BLaER1 treated with 17β-estradiol and CSF1 and Interleukin-3, amounts not matched to agents 10 nM and 100 nM (cell line): Measurements from ENCODE around the gene TSBP1.
"Not testable (repeated sequence)": the region's sequence is repeated elsewhere in the genome, so short reads cannot be mapped to it uniquely, and the experiment has no call there.

ENCODE experiments used
- H3K27ac ChIP-seq, 11 experiments: shearing (Covaris generic); formaldehyde crosslinking; 2 replicates each; pipeline ENCODE4 v1.8.1; 2022
- H3K27me3 ChIP-seq, 11 experiments: shearing (Covaris generic); formaldehyde crosslinking; 2 replicates each; pipeline ENCODE4 v1.8.1; 2022
- H3K36me3 ChIP-seq, 11 experiments: shearing (Covaris generic); formaldehyde crosslinking; 2 replicates each; pipeline ENCODE4 v1.8.1; 2022
- H3K4me1 ChIP-seq, 10 experiments: shearing (Covaris generic); formaldehyde crosslinking; 2 replicates each; pipeline ENCODE4 v1.8.1; 2022
- H3K4me2 ChIP-seq, 11 experiments: shearing (Covaris generic); formaldehyde crosslinking; 2 replicates each; pipeline ENCODE4 v1.8.1; 2022
- H3K4me3 ChIP-seq, 10 experiments: shearing (Covaris generic); formaldehyde crosslinking; 2 replicates each; pipeline ENCODE4 v1.8.1; 2022
- H3K9ac ChIP-seq, 11 experiments: shearing (Covaris generic); formaldehyde crosslinking; 2 replicates each; pipeline ENCODE4 v1.8.1; 2022
- H3K9me3 ChIP-seq, 11 experiments: shearing (Covaris generic); formaldehyde crosslinking; replicated peaks in 1 of 11; 2 replicates each; pipeline ENCODE4 v1.8.1; 2022
- H4K20me1 ChIP-seq, 11 experiments: shearing (Covaris generic); formaldehyde crosslinking; 2 replicates each; pipeline ENCODE4 v1.8.1; 2022
- Cebpa-rat ChIP-seq, 11 experiments: shearing (Covaris generic); IDR thresholded peaks; 2 replicates each; pipeline ENCODE4 v1.8.1; 2022

TSBP1 gene

DNA sequence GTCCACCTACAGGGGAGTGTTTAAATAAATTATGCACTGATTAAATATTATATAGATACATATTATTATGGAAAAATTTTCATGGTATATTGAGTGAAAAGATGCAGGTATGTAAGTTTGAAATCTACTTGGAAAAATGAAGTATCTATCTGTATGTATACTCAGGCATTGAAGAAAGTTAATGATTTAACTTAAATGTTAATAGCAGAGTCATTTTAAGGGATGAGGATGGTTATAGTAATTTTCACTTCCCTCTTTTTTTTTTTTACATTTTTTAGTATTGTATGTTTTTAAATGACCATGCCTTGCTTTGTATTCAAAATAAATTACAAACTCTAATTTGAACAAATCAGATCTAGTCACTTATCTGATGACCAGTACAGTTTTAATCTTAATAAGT is 104.7 kb downstream of the TSBP1 start:
- no peaks in the 10 kb centered on the region for H4K20me1 ChIP-seq
- no peaks in the 10 kb centered on the region for H3K36me3 ChIP-seq
- H3K4me1 ChIP-seq: peaks cover 7 to 30% (median 17%) of the 10 kb centered on the region in 10 experiments
- no peaks in the 10 kb centered on the region for H3K27me3 ChIP-seq
- H3K4me2 ChIP-seq: peak overlapping the region in 2 of 11 experiments; percentile 9 to 40; a peak in 2 of 22 replicates
- H3K27ac ChIP-seq: no peak overlapping the region
- H3K4me3 ChIP-seq: no peak overlapping the region
- no peak for TF ChIP-seq Cebpa-rat (IDR thresholded peaks at IDR 0.05)
- H3K9ac ChIP-seq: no peak overlapping the region
- peaks cover 0 to 10% (median 0%) of the 10 kb centered on the region in 11 experiments; a peak in 2 of 22 replicates for H3K9me3 ChIP-seq

DNA sequence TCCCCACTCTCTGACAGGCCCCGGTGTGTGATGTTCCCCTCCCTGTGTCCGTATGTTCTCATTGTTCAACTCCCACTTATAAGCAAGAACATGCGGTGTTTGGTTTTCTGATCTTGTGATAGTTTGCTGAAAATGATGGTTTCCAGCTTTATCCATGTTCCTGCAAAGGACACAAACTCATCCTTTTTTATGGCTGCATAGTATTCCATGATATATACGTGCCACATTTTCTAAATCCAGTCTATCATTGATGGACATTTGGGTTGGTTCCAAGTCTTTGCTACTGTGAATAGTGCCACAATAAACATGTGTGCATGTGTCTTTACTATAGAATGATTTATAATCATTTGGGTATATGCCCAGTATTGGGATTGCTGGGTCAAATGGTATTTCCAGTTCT is 114.4 kb downstream of the TSBP1 start:
- not testable (repeated sequence) for H4K20me1 ChIP-seq, H3K36me3 ChIP-seq, H3K4me2 ChIP-seq, H3K4me1 ChIP-seq, H3K9ac ChIP-seq, H3K4me3 ChIP-seq, H3K27ac ChIP-seq
- H3K9me3 ChIP-seq: peaks cover 5 to 24% (median 16%) of the 10 kb centered on the region in 11 experiments; a peak in 19 of 22 replicates
- H3K27me3 ChIP-seq: peaks cover 0 to 11% (median 0%) of the 10 kb centered on the region in 11 experiments; a peak in 7 of 22 replicates

DNA sequence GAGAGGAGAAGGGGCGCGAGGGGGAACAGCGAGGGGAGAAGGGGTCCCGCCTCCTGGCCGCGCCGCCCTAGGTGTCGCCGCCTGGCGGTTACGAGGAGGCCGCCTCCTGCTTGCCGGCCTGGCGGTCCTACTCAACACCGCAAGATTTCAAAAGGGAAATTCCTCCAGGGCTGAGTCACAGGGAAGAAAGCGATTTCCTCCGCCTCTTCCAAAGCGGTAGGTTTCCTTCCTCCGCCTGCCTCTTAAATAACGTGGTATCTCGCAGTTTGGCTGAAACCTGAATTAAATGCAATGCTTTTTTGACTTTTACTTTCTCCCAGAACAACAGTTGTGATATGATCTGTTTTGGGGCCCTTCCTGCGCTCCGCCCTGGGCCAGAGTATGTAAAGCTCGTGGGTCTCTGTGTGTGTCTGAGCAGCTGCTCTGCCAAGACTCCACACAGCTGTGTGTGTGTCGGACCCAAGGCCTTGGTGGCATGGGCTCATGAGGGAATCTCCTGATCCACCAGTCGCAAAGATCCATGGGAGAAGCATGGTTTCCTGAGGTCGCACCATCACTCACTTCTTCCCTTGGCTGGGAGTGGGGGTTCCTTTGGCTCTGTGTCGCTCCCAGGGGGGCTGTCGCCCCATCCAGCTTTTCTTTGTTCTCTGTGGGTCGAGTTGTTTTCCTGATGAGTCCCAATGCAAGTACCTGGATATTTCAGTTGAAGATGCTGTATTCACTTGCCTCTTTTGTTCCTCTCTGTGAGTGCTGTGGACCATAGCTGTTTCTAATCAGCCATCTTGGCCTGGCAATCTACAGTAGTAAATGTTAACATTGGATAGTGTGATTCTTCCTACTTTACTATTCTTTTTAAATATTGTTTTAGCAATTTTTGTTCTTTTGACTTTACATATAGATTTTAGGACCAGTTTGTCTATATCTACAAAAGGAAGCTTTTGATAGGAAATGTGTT is 116.2 kb downstream of the TSBP1 start:
- Histone ChIP-seq H3K27ac (no peak overlapping the region; a peak in 2 of 22 replicates), H3K36me3 (no peaks in the 10 kb centered on the region), H3K4me1 (peaks cover 0 to 6% (median 0%) of the 10 kb centered on the region in 10 experiments; a peak in 6 of 20 replicates), H3K9ac (no peak overlapping the region), H3K9me3 (peaks cover 5 to 24% (median 16%) of the 10 kb centered on the region in 11 experiments; a peak in 19 of 22 replicates), H3K27me3 (peaks cover 0 to 11% (median 0%) of the 10 kb centered on the region in 11 experiments; a peak in 7 of 22 replicates), H3K4me2 (peak overlapping the region in 9 of 11 experiments; percentile 15 to 54 (median 29); a peak in 10 of 22 replicates), H4K20me1 (no peaks in the 10 kb centered on the region), H3K4me3 (no peak overlapping the region)
- no peak for TF ChIP-seq Cebpa-rat (IDR thresholded peaks at IDR 0.05)

DNA sequence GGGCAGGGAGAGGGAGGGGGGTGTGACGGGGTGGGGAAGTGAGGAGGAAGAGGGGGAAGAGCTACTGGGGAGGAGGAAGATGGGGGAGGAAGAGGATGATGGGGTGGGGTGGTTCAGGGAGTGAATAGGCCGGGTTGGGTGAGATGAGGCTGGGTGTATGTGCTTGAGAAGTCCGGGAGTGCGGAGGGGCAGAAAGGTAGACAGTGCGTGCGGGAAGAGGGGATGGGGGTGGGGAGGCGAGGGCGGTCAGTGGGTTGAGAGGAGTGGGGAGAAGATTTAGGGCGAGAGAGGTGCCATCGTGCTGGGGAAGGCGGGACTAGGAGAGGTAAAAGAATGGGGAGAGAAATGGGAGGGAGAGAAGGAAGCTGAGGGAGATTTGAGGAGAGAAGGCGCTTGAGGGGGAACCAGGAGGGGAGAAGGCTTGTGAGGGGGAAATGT is 116.9 kb downstream of the TSBP1 start:
- no peaks in the 10 kb centered on the region for H4K20me1 ChIP-seq
- peaks cover 0 to 11% (median 0%) of the 10 kb centered on the region in 11 experiments; a peak in 7 of 22 replicates for H3K27me3 ChIP-seq
- peaks cover 0 to 6% (median 0%) of the 10 kb centered on the region in 10 experiments; a peak in 6 of 20 replicates for H3K4me1 ChIP-seq
- H3K4me3 ChIP-seq: no peak overlapping the region
- H3K9ac ChIP-seq: no peak overlapping the region
- H3K4me2 ChIP-seq: peak overlapping the region in 3 of 11 experiments; percentile 29 to 54 (median 51); a peak in 2 of 22 replicates
- no peaks in the 10 kb centered on the region for H3K36me3 ChIP-seq
- TF ChIP-seq Cebpa-rat (IDR thresholded peaks at IDR 0.05): no peak
- no peak overlapping the region for H3K27ac ChIP-seq
- H3K9me3 ChIP-seq: peaks cover 6 to 25% (median 17%) of the 10 kb centered on the region in 11 experiments

DNA sequence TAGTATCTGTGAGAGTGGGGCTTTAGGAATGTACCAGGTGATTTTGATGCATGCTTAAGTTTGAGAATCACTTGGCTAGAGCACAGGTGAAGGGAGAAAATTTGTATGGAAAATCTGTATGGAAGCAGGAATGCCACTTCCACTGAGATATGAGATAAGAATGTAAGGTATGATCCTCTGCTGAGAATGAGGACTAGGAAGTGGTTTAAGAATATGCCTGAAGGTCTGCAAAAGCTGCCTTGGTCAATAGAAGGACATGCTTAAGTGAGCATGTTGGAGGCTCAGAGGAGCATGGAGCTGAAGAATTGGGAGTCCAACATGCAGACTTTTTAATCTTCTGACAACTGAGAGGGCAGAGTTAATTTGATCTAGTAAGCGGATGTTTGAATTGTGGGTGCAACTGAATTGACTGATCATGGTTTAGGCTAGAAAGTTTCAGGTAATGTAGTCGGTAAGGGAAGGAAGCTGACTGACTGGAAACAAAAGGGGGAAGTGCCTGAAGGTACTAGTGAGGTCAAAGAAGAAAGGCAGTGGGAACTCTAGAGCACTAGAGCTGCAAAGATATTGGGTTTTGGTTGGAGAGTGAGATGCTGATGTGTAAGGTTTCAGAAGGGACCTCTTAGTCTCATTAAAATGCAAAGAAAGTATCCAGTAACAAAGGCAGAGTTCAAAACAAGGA is 119.2 kb downstream of the TSBP1 start:
- no peak overlapping the region for H3K9ac ChIP-seq
- H3K4me3 ChIP-seq: no peak overlapping the region
- no peak for TF ChIP-seq Cebpa-rat (IDR thresholded peaks at IDR 0.05)
- no peaks in the 10 kb centered on the region for H4K20me1 ChIP-seq
- peaks cover 0 to 6% (median 0%) of the 10 kb centered on the region in 10 experiments; a peak in 6 of 20 replicates for H3K4me1 ChIP-seq
- H3K27ac ChIP-seq: no peak overlapping the region
- peaks cover 26 to 37% (median 33%) of the 10 kb centered on the region in 11 experiments for H3K9me3 ChIP-seq
- H3K27me3 ChIP-seq: peaks cover 0 to 11% (median 0%) of the 10 kb centered on the region in 11 experiments; a peak in 7 of 22 replicates
- H3K36me3 ChIP-seq: no peaks in the 10 kb centered on the region
- H3K4me2 ChIP-seq: no peak overlapping the region

DNA sequence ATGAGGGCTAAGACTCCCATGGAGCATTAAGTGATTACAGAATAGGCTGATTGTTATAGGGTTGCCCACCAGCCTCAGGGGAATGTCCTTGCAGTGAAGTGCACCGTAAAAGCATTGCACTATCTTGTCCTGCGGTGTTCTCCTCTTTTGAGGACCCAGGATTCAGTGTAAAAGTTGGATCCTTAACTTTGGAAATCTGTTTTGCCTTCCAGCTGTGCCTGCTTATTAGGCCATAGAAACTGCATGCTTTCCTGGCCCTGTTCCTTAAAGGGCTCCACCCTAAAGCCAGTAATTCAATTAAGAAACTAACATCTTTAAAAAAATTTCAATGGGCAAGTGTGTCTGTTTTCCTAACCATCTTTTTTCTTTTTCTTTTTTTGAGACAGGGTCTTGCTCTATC is 122.4 kb downstream of the TSBP1 start:
- Histone ChIP-seq H3K27me3 (no peaks in the 10 kb centered on the region; a peak in 1 of 22 replicates), H3K4me2 (no peak overlapping the region), H3K9ac (no peak overlapping the region), H3K4me1 (peaks cover 0 to 11% (median 7%) of the 10 kb centered on the region in 10 experiments; a peak in 9 of 20 replicates), H3K36me3 (no peaks in the 10 kb centered on the region), H3K4me3 (no peak overlapping the region; a peak in 1 of 20 replicates), H3K27ac (no peak overlapping the region), H3K9me3 (peaks cover 16 to 24% (median 21%) of the 10 kb centered on the region in 11 experiments), H4K20me1 (no peaks in the 10 kb centered on the region)
- TF ChIP-seq Cebpa-rat (IDR thresholded peaks at IDR 0.05): no peak

DNA sequence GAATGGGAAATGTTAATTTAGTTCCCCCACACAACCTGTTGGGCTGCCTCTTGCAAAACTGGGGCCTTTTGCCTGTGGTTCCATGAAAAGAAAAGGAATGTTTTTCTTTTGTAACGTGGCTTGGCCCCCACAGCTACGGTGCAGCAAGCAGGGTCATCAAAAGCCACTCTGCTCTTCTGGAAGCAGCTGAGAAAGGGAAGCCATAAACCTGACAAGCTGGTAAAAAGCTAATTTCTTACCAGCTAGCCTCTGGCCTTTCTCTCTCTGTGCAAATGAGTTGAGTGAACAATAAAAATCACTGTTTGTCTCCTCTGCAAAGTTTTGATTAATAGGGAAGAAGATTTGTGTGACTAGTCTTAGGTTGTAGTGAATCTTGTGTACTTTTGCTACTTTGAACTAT is 124.3 kb downstream of the TSBP1 start:
- Histone ChIP-seq H3K9ac (no peak overlapping the region), H3K4me1 (peaks cover 0 to 12% (median 7%) of the 10 kb centered on the region in 10 experiments; a peak in 9 of 20 replicates), H3K4me2 (no peak overlapping the region), H3K27me3 (no peaks in the 10 kb centered on the region), H3K27ac (no peak overlapping the region), H3K36me3 (no peaks in the 10 kb centered on the region), H4K20me1 (no peaks in the 10 kb centered on the region), H3K4me3 (no peak overlapping the region), H3K9me3 (peaks cover 16 to 24% (median 21%) of the 10 kb centered on the region in 11 experiments)
- TF ChIP-seq Cebpa-rat (IDR thresholded peaks at IDR 0.05): no peak

DNA sequence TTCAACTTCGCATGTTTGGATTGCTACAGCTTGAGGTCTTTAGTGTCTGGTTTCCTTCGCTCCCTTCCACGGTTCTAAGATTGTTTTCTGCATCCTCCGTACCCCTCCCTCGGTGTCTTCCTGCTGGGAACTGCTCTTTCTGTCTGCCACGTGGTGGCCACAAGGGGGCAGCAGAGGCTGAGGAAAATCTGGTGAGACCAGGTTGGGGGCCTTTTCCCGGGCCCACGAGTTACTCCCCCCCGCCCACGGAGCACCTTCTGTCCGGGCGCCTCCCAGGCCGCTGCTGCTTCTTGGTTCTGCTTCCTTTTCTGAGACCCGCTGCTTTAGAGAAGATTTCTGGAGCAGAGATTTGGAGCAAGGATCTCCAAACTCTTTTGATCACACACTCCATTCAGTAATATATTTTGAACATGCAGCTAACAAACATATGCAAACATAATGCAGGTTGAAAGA is 126.7 kb downstream of the TSBP1 start:
- peaks cover 16 to 26% (median 21%) of the 10 kb centered on the region in 11 experiments for H3K9me3 ChIP-seq
- peak overlapping the region; percentile 13 to 62 (median 39); a peak in 19 of 22 replicates for H3K4me2 ChIP-seq
- H3K36me3 ChIP-seq: no peaks in the 10 kb centered on the region
- H3K27ac ChIP-seq: no peak overlapping the region
- H3K27me3 ChIP-seq: no peaks in the 10 kb centered on the region
- peak overlapping the region in 9 of 11 experiments; percentile 0 to 55 (median 30); a peak in 5 of 22 replicates for H3K9ac ChIP-seq
- peaks cover 0 to 12% (median 7%) of the 10 kb centered on the region in 10 experiments; a peak in 9 of 20 replicates for H3K4me1 ChIP-seq
- TF ChIP-seq Cebpa-rat (IDR thresholded peaks at IDR 0.05): no peak
- no peak overlapping the region for H3K4me3 ChIP-seq
- H4K20me1 ChIP-seq: no peaks in the 10 kb centered on the region
